HG02642 (cell line): ENCODE data around the gene LPGAT1.

ENCODE experiments used
- ATAC-seq: cut with Tn5 transposase; IDR thresholded peaks from one replicate; pipeline ENCODE4 v1.9.1; 2021; ENCODE audit warnings: mild to moderate bottlenecking; ENCODE audit not compliant: unreplicated experiment, poor library complexity

Gene LPGAT1

DNA sequence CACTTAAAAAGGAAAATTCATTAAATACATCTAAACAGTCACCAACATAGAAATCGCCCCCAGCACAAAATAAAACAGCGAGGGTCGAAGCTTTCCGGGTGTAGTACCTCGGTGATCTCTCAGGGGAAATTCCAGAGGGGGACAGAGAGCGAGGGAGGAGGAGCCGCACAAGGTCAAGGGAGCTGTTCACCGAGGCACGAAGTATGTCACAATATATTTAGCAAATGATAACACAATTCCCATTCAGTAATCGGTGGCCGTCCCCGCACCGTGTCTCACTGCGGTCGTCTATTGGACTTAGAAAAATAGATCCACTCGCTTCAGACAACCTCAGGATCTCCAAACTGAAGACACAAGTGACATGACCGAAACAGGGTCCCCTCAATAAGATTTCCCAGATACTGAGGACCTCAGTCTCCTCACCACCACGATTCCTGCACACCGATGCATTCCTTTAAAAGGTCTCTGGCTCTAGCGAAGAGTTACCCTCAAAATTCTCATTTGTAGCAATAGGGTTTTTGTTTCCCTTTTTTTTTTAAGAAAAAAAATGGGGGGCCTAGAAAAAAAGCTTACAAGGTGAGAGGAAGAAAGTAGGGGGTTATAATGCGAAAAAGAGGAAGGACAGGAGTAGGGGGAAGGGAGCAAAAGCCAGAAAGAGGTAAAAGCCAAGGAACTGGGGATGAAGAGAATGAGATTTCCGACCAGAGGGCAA, 1.1 kb downstream of the LPGAT1 start:
- no peak for ATAC-seq

DNA sequence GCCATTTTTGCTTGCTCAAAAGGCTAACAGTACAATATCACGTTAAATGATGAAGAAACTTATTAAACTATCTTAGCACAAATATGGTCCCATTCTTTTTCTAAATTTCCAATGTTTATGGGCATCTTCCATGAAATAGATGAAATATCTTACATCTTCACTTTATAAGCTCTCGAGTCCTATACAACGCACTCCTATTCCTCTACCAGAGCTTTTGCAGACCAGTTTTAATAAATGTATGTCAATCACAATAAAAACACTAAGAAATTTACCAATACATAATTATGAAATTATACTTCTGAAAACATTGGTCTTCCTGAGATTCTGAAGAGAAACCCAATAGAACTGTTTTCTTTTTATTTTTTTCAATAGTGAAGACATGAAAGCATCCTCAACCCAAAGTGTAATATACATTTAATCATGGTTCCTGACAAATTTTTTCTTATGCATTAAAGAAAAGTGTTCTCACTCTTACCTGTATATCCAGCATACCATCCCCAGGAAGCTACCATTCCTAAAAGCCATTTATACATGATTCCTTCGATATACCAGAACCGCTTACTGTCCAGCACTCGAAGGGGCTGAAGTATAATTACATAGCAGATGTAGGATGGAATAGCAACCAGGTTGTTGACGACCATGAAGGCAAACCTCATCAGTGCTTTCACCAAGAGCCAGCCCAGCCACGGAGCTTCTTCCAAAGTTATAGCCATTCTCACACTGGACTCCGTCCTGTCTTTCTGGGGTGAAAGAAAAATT, 1.8 kb downstream of the LPGAT1 start:
- ATAC-seq = no peak

DNA sequence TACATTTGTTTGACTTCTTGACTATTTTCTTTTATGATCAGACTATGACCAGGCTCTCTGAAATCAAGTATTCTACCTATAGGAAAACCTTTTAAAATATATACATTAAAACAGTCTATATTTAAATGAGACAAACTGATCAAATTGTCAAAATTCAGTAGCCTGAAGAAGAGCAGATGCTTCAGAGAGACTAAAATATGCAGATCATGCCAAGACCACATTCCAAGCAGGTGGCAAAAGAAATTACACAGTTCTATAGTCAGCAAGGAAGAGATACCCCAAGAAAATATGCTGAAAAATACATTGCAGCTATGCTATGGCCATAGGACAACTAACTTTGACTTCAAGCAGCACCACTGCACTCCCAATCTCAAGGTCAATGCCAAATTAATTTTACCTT, 3.5 kb downstream of the LPGAT1 start:
- no peak for ATAC-seq

DNA sequence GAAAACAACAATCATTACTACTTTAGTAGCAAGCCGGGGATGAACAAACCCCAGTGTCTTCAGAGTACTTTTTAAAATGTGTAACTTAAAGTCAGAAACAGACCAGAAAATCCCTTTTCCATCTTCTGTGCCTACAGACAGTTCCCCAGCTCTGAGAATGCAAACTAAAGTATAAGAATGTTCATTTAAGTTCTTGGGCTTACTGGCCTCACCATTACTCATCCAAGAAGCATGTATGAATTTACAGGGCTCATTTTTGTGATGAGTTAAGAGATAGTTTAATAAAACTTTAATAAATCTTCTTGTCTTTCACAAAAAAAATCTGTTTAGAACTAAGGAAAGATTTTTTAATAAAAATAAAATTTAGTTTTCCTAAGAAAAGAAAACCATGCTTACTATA, 4.6 kb downstream of the LPGAT1 start:
- no peak for ATAC-seq

DNA sequence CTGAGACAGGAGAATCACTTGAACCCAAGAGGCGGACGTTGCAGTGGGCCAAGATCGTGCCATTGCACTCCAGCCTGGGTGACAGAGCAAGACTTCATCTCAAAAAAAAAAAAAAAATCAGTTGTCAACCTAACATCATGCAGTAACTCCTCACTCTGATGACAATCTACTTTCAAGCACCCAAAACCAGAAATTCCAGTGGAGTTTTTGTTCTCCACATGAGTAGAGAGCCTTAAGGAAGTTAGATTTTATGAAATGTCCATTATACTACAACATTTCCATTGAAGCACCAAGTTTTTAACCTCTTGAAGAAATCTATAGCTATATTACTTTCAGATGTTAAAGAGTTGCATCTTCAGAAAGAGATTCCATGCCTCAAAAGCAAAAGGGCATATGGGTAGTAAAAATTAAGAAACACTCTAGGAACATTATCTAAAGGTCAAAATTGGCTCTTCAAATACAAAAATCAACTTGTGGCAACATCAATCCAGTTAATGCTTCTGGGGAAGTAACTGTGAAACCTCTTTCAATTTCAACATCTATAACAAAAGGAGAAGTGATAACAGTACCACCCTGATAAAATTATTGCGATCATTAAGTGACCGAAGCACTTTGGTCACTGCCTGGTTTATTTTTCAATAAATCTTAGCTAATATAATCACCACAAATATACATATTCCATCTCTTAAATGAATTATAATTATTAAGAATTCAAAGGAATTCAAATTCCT, 7.7 kb downstream of the LPGAT1 start:
- ATAC-seq = no peak

DNA sequence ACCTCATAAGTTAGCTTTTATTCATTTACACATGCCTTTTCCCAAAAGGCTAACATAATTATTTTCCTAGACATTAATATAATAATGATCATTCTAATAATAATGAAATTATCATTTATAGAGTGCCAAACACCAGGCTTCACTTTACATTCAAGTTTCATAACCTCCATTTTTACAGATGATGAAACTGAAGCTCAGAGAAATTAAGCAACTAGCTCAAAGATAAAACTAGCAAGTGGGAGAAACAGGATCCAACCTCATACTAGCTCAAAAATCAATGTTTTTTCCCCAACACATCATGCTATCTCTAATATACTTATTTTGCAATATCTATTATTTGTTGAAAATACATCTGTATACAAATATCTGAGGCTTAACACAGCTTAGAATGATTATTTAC, 14.0 kb downstream of the LPGAT1 start:
- no peak for ATAC-seq

DNA sequence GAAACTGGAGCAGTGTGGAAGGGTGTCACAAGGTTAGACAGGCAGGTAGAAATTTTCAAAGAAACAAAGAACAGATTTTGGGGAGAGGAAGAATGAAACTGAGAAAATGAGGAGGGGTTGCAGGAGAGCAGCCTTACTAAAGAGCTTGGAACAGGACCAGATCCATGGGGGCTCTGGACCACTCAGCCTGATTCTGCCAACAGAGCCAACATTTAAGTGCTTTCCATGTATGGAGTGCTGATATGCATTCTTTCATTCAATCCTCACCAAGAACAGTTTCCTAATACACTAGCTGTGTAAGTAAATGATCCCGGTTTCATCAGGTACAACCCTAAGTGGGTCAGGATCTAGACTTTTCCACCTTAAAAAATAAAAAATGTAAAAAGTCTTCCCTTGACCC, 16.2 kb downstream of the LPGAT1 start:
- ATAC-seq = no peak

DNA sequence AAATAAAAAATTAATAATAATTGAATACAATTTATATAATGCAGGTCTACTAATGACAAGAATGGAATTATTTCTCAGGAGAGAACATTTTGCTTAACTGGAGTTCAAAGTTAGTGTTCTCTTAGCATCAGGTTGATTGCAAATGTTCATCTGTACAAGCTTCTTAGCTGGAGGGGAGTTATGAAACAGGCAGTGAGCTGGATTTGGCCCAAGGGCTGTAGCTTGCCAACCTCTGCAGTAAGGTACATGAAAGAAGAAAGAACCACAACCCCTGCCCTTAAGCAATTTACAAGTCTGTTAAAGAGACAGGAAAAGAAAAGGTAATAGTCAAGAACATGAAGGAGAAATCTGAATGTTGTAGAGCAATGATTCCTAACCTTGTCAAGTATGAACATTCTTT, 17.0 kb downstream of the LPGAT1 start:
- no peak for ATAC-seq

DNA sequence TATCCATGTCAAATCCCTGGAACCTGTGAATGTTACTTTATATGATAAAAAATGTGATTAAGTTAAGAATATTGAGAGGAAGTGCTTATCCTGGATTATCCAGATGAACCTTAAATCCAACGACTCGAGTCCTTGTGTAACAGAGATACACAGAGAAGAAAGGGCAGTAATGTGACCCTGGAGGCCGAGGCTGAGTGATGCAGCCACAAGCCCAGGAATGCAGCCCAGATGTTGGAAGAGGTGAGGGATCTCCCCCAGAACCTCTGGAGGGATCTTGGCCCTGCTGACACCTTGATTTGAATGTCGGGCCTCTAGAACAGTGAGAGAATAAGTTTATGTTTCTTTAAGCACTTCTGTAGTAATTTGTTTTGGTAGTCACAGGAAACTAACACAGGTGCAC, 18.0 kb downstream of the LPGAT1 start:
- no peak for ATAC-seq

DNA sequence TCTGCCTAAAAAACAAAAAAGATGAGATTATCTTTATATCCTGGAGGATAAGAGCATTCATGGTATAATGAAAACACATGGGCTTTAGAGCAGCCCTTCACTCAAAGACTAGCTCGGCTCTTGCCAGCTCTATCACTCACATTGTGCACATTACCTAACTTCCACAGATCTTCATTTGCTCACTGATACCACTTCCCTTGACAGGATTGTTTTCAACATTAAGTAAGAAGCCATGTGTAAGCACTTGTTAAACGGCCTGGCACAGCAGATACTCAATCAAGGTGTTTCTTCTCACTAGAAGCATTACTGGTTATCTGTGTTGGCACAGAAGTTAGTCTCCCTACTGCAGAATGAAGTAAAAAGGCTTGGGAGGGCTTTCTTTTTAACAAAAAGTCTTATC, 18.7 kb downstream of the LPGAT1 start:
- ATAC-seq = no peak

DNA sequence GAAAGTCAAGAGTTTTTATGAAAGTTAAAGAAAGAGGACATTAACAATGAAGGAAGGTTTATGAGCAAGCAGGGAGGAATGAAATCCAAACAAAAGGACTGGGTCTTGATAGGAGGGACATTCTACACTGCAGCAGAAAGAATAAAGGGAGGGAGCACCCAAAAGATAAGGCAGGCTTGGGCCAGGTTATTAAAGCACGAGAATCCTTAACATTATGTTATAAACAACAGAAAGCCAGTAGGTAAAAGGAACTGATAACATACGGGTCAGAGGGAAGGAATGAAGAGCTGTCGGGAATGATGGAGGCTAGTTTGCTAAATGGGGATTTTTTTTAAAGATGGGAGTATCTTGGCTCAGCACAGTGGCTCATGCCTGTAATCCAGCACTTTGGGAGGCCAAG, 19.4 kb downstream of the LPGAT1 start:
- ATAC-seq = no peak

DNA sequence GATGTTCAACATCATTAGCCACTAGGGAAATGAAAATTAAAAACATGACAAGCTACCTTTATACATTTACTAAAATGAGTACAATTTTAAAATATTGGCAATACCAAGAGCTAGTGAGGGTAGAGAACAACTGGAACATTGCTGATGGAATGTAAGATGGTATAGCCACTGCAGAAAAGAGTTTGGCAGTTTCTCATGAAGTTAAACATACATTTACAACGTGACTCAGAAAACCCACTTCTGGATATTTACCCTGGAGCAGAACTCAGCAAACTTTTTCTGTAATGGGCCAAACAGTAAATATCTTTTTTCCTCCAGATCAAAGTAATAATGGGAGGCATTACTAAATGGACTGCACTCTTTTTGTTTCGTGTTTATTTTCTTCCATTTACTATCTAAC, 22.1 kb downstream of the LPGAT1 start:
- no peak for ATAC-seq

DNA sequence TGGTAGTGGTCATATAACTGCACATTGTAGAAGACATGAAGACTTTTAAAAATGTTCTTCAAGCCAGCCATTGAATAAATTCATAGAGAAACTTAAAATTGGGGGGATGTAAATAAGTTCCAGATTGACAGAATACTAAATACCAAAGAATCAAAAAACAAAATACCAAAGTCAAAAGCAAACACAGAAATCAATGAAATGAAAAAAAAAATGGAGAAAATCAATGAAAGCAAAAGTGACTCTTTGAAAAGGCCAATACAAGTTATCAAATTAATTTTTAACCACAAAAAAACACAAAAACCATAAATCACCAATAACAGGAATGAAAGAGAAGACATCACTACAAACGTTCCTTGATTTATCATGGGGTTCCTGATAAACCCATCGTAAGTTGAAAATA, 25.6 kb downstream of the LPGAT1 start:
- ATAC-seq = no peak

DNA sequence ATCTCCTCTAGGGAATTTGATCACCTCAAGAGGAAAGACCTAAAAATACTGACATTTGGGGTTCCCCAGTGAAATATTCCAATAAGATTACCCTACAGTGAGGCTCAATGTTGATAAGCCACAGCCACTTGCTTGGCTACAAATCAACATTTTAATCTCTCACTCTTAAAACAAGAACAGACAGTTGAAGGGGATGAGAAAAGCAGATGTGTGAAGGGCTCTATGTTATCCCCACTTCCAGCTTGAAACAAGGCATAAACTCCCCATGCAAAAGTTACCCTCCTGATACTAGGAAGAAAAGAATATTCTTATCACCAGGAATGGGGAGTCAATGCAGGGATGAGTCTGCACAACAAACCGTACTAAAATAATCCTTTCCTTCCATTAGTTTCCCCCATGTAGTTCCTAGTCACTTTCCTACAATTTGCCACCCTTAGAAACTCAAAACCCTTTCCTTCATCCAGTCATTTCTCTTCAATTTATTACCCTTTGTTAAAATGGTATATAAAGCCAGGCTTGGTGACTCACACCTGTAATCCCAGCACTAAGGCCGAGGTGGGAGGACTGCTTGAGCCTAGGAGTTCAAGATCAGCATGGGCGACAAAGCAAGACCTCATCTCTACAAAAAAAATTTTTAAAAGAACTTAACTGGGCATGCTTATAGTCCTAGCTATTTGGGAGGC, 29.5 kb downstream of the LPGAT1 start:
- no peak for ATAC-seq

DNA sequence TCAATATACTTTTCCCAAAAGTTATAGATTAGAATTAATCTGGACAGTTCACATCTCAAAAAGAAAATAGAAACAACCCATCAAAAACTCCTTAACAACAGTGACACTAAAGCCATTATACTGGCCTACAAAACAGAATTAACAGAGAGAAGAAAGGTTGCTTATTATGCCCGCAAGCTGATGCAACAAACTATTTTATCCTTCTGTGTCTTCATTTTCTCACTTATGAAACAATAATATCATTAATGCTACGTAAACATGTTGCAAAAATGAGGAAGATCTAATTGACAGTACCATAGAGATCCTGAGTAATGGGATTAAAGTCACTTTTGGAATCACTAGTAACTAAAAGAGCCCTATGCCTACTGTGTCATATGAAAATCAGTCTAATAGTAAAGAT, 32.6 kb downstream of the LPGAT1 start:
- no peak for ATAC-seq

DNA sequence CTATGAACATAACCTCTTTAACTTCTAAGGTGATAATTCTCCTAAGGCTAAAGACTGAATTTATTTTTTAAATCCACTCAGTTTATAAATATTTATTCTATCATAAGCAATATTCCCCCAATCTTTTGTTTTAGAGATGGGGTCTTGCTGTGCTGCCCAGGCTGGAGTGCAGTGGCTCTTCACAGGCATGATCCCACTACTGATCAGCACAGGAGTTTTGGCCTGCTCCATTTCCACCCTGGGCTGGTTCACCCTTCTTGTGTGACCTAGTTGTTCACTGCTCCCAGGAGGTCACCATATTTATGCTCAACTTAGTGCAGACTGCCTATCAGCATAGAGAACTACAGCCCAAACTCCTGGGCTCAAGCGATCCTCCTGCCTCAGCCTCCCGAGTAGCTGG, 38.6 kb downstream of the LPGAT1 start:
- ATAC-seq = no peak

DNA sequence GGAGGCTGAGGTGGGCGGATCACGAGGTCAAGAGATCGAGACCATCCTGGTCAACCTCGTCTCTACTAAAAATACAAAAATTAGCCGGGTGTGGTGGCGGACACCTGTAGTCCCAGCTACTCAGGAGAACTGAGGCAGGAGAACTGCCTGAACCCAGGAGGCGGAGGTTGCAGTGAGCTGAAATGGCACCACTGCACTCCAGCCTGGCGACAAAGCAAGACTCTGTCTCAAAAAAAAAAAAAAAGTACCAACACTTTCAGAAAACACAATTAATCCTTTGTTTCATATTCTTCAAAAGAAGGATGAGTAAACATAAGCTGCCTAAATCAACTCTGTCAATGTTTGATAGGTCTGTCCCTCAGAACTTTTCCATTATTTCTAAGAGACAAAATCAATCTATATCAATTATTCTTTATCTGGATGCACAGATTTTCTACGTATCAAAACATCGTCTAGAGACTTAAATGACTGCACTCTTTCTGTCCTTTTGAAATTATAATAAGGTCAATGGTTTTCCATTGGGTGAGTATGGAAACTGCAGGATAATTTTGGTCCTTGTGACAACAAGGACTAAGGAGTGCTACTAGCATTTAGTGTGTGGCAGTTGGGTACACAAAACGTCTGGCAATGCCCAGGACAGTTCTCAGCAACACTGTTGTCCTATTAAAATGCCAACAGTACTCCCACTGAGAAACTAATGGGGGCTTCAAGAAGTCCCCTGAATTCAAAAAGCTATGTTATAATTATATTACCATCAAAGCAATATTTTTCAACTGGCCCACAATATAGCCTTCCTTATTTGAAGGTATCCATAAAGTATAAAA, 40.7 kb downstream of the LPGAT1 start:
- no peak for ATAC-seq

DNA sequence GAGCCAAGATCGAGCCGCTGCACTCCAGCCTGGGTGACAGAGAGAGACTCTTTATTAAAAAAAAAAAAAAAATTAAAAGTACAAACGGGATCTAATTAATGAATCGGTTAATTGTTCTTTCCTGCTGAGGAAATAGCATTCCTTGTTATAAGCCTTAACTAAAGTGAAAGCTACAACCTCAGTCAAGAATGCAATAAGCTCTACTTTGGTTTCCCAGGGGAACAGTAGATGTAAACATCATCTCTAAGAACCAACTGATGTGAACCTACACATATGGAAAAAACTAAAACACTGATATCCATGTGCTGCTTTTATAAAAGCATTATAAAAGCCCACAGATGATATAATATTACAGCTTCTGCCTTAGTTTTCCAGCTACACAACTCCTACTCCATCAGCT, 41.9 kb downstream of the LPGAT1 start:
- no peak for ATAC-seq

DNA sequence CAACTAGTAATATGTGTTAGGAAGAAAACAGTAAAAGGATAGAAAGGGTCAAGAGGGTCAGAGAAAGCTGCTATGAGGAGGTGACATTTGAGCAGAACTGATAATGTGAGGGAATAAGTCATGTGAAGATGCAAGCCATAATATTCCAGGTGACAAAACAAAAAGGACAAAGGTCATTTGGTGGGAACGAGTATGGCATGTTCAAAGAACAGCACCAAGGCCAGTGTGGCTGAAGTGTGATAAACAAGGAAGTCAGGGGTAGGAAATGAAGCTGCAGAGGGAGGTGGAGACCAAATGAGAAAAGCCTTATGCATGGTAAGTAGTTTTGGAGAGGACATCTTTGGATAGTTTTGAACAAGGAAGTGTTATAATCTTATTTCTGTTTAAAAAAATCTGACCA, 46.7 kb downstream of the LPGAT1 start:
- no peak for ATAC-seq

DNA sequence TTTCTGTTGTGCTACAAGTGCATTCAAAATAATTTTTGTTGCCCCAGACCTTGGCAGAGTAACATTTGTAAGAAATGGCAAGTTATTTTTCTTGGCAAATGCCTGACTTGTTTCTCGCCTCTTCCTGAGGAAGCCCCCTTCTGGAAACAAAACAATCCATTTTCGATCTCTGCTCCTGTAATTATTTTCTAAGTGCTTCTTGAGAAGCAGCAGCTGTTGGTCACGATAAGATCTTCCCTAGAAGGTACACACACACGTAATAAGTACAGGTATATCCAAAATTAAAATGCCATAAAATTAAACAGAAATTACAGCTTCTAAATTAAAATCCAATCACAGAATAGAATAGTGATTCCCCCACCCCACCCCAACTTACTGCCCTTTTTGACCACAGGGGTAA, 47.3 kb downstream of the LPGAT1 start:
- ATAC-seq = no peak
